GM12864 (cell line): ENCODE data around the gene ANKS6.

Experiments used
- DNase-seq: peaks from one replicate; pipeline ENCODE4 v3.0.0-alpha.2; 2011; ENCODE audit warnings: low read depth
- H3K4me3 ChIP-seq: 2 replicates; pipeline ENCODE4 v1.5.1; 2011; ENCODE audit warnings: mild to moderate bottlenecking, low read depth, low read length, control low read depth
- TF ChIP-seq, protein P1 (sequence below): IDR thresholded peaks from 2 replicates; pipeline ENCODE4 v1.5.1; 2011; ENCODE audit warnings: low read depth, mild to moderate bottlenecking, moderate library complexity, low read length, control low read depth, inconsistent platforms; ENCODE audit errors: missing control alignments

ANKS6 gene

DNA sequence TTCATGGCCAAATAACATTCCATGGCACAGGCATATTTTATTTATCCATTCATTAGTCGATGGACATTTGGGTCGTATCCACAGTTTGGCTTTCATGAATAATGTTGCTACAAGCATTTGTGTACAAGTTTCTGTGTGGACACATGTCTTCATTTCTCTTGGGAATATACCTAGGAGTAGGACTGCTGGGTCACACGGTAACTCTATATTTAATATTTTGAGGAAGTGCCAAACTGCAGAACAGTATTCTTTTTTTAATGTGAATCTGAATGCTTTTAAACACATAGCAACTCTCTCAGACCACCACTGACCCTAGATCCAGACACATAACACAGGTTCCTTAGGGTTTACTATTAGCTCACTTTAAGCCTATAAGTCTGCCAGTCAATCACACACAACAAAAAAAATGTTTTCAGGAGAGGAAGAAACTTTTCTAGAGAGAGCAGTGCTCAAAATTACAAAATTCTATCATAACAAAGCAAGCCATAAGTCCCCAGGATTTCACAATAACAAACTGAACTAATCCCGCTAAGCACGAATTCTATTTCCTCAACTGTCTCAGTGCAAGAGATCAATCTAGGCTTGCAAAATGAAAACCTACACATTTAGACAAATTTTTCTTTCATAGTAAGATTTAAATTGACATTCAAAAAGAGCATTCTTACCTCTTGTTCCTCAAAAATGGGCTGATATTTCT is 45.8 kb downstream of the ANKS6 start:
- no peak for DNase-seq
- no peak overlapping the region for H3K4me3 ChIP-seq
- TF ChIP-seq, protein P1, sequence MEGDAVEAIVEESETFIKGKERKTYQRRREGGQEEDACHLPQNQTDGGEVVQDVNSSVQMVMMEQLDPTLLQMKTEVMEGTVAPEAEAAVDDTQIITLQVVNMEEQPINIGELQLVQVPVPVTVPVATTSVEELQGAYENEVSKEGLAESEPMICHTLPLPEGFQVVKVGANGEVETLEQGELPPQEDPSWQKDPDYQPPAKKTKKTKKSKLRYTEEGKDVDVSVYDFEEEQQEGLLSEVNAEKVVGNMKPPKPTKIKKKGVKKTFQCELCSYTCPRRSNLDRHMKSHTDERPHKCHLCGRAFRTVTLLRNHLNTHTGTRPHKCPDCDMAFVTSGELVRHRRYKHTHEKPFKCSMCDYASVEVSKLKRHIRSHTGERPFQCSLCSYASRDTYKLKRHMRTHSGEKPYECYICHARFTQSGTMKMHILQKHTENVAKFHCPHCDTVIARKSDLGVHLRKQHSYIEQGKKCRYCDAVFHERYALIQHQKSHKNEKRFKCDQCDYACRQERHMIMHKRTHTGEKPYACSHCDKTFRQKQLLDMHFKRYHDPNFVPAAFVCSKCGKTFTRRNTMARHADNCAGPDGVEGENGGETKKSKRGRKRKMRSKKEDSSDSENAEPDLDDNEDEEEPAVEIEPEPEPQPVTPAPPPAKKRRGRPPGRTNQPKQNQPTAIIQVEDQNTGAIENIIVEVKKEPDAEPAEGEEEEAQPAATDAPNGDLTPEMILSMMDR = no peak

GRCh38 chr9:98747476-98747875 is 48.9 kb downstream of the ANKS6 start:
- DNase-seq = no peak
- no peak overlapping the region for H3K4me3 ChIP-seq
- TF ChIP-seq, protein P1 = no peak

DNA sequence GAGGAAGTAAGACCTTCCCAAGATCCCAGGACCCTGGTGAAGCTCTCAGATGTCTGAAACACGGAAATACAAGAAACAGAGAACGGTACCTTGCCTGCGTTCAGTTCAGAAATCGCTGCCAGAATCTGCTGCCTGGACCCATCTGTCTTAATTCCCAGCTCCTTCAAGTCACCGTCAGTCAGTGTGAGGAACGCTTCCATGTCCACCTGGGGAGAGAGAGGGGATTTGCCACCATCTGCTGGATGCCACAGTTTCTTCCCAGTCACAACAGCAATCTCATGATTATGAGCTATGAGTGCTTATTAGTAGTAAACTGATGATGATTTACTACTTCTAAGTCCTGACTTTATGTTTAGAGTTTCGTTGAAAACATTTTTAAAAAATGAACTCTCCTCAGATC is 50.9 kb downstream of the ANKS6 start:
- DNase-seq = no peak
- TF ChIP-seq, protein P1 = no peak
- no peak overlapping the region for H3K4me3 ChIP-seq

DNA sequence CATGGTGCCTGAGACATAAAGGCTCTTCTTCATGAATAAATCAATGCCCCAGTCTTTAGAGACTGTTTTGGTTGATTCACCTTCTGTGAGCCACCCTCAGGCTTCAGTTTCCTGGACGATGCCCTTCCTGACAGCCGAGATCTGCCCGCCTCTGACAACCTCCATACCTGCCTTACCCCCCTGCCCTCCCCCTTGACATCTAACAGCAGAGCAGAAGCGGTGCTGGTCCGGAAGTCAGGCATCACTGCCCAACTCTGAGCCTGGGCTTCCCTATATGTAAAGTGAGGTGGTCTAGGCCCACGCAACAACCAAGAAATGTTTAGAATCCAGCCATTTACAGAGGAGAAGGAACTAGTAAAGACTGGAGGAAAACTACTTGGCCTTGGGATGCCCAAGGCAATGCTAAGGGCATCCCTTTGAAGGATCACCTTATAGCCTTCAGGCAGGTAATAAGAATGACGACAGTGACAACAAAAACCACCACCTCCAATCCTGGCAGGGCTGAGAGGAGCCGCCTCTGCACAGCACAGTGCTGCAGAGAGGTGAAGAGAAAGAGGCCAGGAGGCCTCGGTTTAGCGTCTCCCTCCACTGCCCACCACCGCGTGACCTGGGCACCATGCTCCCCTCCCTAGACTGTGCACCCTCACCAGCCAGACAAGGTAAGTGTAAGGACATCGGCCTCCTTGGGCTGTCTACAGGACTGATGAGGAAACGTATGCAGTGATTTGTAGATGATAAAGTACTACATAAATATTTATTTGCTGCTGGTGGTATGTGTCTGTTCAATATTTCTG is 52.3 kb downstream of the ANKS6 start:
- no peak for DNase-seq
- TF ChIP-seq, protein P1 = no peak

DNA sequence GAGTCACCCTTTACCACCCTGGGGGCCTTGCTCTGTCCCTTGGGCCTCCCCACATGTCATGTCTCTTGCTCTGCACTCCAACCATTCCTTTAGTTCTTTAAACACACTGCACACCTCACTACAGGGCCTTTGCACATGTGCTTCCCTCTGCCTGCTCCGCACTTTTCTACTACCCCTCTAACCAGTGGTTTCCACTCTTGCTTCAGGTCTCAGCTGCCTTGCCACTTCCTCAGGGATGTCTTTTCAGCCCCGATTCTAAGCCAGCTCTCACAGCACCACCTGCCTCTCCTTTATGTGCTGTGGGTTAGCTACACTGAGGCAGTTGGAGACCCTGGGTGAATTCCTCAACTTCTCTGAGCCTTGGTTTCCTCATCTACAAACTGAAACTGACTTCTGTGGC is 53.0 kb downstream of the ANKS6 start:
- no peak overlapping the region for H3K4me3 ChIP-seq
- no peak for DNase-seq
- TF ChIP-seq, protein P1 = no peak

More for the DNA sequence above, 52.3 kb downstream of the ANKS6 start:
- H3K4me3 ChIP-seq = no peak overlapping the region

DNA sequence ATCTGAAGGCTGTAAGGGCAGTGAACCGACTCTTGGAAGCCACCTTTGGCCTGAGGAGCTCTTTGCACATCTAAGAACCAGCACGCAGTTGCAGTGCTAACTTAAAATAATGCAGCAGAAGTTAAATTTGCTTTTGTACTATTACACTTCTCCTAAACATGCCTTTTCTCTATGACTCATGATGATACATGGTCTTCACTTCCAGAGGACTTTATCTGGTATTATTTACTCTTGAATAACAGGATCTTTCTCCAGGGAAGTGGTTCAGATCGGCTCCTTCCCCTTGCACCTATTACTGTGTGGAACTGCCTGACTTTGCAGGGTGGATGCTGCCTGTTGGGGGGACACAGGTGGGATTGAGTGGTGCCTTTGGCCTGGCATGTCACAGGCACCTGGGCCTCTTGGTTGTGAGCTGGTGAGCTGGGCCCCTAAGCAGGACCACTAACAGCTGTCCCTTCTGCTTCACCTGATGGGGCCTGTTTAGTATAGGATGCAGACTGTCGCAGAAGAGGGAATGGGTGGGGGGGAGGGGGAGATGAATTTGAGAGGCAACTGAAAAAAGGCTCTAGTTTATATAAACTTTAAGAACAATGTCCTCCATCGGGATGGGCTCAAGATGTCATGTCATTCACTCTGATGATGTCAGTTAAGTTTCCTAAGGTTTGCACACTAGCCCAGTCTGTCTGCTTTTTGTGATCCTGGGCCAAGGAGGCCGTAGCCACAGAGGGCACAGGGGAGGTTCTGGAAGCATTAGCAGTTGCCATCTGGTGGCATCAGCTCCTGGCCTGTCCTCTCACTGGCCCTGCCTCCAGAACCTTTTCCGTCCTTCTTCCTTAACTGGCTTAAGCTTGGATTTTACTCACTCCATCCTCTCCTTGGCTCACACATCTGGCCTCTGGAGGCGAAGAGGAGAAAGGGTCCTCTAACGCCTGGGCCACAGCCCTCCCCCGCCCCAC is 53.8 kb downstream of the ANKS6 start:
- no peak for DNase-seq
- H3K4me3 ChIP-seq = no peak overlapping the region
- TF ChIP-seq, protein P1 = no peak
